ACC112 (cell line): ENCODE results near the gene ZFR.

Experiments
- H2AFZ ChIP-seq: fragments of 200-600 bp; sonication (generic); one replicate; pipeline ENCODE4 v1.6.0; 2017; ENCODE audit warnings: antibody characterized with exemption, low read length; ENCODE audit not compliant: unreplicated experiment
- H3K27ac ChIP-seq: fragments of 200-600 bp; sonication (generic); 2 replicates; pipeline ENCODE4 v1.5.1; 2014; ENCODE audit warnings: low read depth, mild to moderate bottlenecking, antibody characterized with exemption, low read length, moderate library complexity
- H3K27me3 ChIP-seq: fragments of 200-600 bp; sonication (generic); 2 replicates; pipeline ENCODE4 v1.6.1; 2014; ENCODE audit warnings: mild to moderate bottlenecking, antibody characterized with exemption, low read length, moderate library complexity, mixed read lengths; ENCODE audit not compliant: insufficient read depth
- H3K36me3 ChIP-seq: fragments of 200-600 bp; sonication (generic); 2 replicates; pipeline ENCODE4 v1.6.1; 2016; ENCODE audit warnings: mild to moderate bottlenecking, antibody characterized with exemption, low read length, moderate library complexity, mixed read lengths; ENCODE audit not compliant: insufficient read depth
- H3K4me1 ChIP-seq: fragments of 200-600 bp; sonication (generic); one replicate; pipeline ENCODE4 v1.6.1; 2016; ENCODE audit warnings: low read length, mixed read lengths; ENCODE audit not compliant: insufficient read depth, unreplicated experiment, control insufficient read depth
- H3K4me3 ChIP-seq: fragments of 200-600 bp; sonication (generic); 2 replicates; pipeline ENCODE4 v1.5.1; 2014; ENCODE audit warnings: mild to moderate bottlenecking, low read depth, low read length
- H3K79me2 ChIP-seq: fragments of 200-600 bp; sonication (generic); one replicate; pipeline ENCODE4 v1.6.0; 2016; ENCODE audit warnings: low read length; ENCODE audit not compliant: control insufficient read depth, unreplicated experiment, insufficient read depth

ZFR gene

GRCh38 chr5:32311404-32312196, 132.9 kb downstream of the ZFR start:
- H3K4me3 ChIP-seq, result peak overlapping the region; percentile 95
- H3K4me1 ChIP-seq, result peaks cover 8% of the 10 kb centered on the region
- H3K27ac ChIP-seq, result peak overlapping the region; percentile 11; the same call in 1 of the 2 replicates
- peaks cover 42% of the 10 kb centered on the region for H3K79me2 ChIP-seq
- H2AFZ ChIP-seq, result peak overlapping the region; percentile 98
- H3K36me3 ChIP-seq, result no peaks in the 10 kb centered on the region
- H3K27me3 ChIP-seq, result no peaks in the 10 kb centered on the region

GRCh38 chr5:32309761-32310160, 134.8 kb downstream of the ZFR start:
- H3K27me3 ChIP-seq, result no peaks in the 10 kb centered on the region
- peaks cover 47% of the 10 kb centered on the region for H3K79me2 ChIP-seq
- no peak overlapping the region for H3K4me3 ChIP-seq
- H2AFZ ChIP-seq, result no peak overlapping the region
- H3K36me3 ChIP-seq, result no peaks in the 10 kb centered on the region
- H3K27ac ChIP-seq, result no peak overlapping the region
- peaks cover 8% of the 10 kb centered on the region for H3K4me1 ChIP-seq

DNA sequence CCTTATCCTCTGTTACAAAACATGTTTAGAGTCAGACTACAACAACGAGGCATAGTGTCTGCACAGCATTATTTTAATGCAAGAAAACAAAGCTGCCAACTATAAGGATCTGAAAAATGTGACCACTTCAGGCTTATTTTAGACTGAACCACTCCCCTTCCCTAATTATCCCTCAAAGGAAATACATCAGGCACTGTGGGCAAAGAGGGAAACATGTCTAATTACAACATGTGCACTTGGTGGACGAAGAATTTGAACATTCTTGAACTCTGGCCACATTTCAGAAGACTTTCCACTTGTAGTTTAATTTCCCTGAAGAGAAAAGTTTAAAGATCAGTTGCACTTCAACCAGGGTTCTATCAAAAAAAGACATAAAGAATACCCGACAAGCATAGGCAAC, 135.6 kb downstream of the ZFR start:
- Histone ChIP-seq H3K4me1 (peaks cover 8% of the 10 kb centered on the region), H3K27me3 (no peaks in the 10 kb centered on the region), H3K36me3 (no peaks in the 10 kb centered on the region), H3K79me2 (peaks cover 49% of the 10 kb centered on the region), H3K27ac (no peak overlapping the region), H2AFZ (no peak overlapping the region), H3K4me3 (no peak overlapping the region)

DNA sequence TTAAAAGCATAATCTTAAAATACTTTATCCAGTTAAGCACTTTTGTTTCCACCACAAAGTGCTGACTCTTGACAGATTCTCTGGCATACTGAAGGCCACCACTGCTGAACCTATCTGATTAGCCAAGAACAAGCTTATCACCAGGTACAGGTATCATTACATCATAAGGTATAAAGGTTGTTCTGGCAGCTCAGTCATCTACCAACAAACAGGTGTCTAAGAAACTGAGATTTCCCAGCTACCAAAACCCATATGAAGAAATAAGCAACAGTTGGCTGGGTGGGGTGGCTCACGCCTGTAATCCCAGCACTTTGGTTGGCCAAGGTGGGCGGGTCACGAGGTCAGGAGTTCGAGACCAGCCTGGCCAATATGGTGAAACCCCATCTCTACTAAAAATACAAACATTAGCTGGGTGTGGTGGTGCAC, 136.8 kb downstream of the ZFR start:
- Histone ChIP-seq H3K27me3 (no peaks in the 10 kb centered on the region), H3K36me3 (no peaks in the 10 kb centered on the region), H3K79me2 (peaks cover 60% of the 10 kb centered on the region), H3K4me3 (no peak overlapping the region), H3K27ac (no peak overlapping the region), H2AFZ (no peak overlapping the region), H3K4me1 (peaks cover 8% of the 10 kb centered on the region)

DNA sequence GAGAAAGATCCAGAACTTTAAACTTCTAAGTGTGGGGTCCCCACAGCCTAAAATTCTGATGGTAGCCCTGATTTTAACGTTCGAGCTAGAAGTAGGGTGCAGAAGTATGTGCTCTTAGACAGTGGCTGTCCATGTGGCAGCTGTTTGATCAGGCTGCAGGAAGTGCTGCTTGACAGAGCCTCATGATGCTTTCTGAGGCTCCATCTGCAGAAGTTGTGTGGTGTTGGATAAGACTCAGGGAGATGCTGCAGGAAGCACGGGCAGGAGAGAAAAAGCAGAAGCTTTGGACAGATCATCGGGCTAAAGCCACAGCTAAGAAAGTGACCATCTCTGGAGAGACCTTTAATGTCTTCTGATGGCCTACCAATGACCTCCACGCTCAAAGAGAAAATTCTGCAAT, 139.9 kb downstream of the ZFR start:
- H3K79me2 ChIP-seq, result peaks cover 52% of the 10 kb centered on the region
- H3K4me3 ChIP-seq, result no peak overlapping the region
- no peaks in the 10 kb centered on the region for H3K27me3 ChIP-seq
- H3K4me1 ChIP-seq, result no peaks in the 10 kb centered on the region
- H3K27ac ChIP-seq, result no peak overlapping the region
- H2AFZ ChIP-seq, result no peak overlapping the region
- H3K36me3 ChIP-seq, result no peaks in the 10 kb centered on the region
